DOHH2 (cell line): Measurements from ENCODE around the gene RGS7.

Experiments used
- H3F3A ChIP-seq: fragments of 200-600 bp; sonication (generic), shearing (Covaris generic); 2 replicates; pipeline ENCODE4 v1.6.0; 2016; ENCODE audit warnings: antibody characterized with exemption, mild to moderate bottlenecking; ENCODE audit not compliant: control insufficient read depth, insufficient read depth
- H3K27ac ChIP-seq: fragments of 200-600 bp; sonication (generic); 2 replicates; pipeline ENCODE4 v1.5.1; 2014; ENCODE audit warnings: low read depth, mild to moderate bottlenecking, low read length, moderate library complexity
- H3K27me3 ChIP-seq: fragments of 200-600 bp; sonication (generic); 2 replicates; pipeline ENCODE4 v1.6.1; 2014; ENCODE audit warnings: mild to moderate bottlenecking, low read length, mixed read lengths; ENCODE audit not compliant: control insufficient read depth
- H3K36me3 ChIP-seq: fragments of 200-600 bp; sonication (generic); 2 replicates; pipeline ENCODE4 v1.6.1; 2014; ENCODE audit warnings: mild to moderate bottlenecking, low read length, moderate library complexity, mixed read lengths; ENCODE audit not compliant: control insufficient read depth
- H3K4me1 ChIP-seq: fragments of 200-600 bp; sonication (generic); 2 replicates; pipeline ENCODE4 v1.6.1; 2014; ENCODE audit warnings: mild to moderate bottlenecking, low read length, mixed read lengths; ENCODE audit not compliant: control insufficient read depth
- H3K4me2 ChIP-seq: fragments of 200-600 bp; sonication (generic); 2 replicates; pipeline ENCODE4 v1.6.0; 2014; ENCODE audit warnings: mild to moderate bottlenecking, low read length, moderate library complexity
- H3K4me3 ChIP-seq: fragments of 200-600 bp; sonication (generic); 2 replicates; pipeline ENCODE4 v1.5.1; 2014; ENCODE audit warnings: mild to moderate bottlenecking, low read length, mixed read lengths
- H3K79me2 ChIP-seq: fragments of 200-600 bp; sonication (generic); 2 replicates; pipeline ENCODE4 v1.6.1; 2014; ENCODE audit warnings: mild to moderate bottlenecking, low read length, mixed read lengths; ENCODE audit not compliant: control insufficient read depth
- H3K9me2 ChIP-seq: fragments of 200-600 bp; sonication (generic); replicated peaks from 2 replicates; pipeline ENCODE4 v1.6.1; 2014; ENCODE audit warnings: mild to moderate bottlenecking, low read length, mixed read lengths; ENCODE audit not compliant: control insufficient read depth
- H3K9me3 ChIP-seq: fragments of 200-600 bp; sonication (generic); 2 replicates; pipeline ENCODE4 v1.6.1; 2014; ENCODE audit warnings: antibody characterized with exemption, low read length, mixed read lengths; ENCODE audit not compliant: control insufficient read depth, insufficient read depth
- H4K20me1 ChIP-seq: fragments of 200-600 bp; sonication (generic); 2 replicates; pipeline ENCODE4 v1.6.0; 2014; ENCODE audit warnings: low read depth, mild to moderate bottlenecking, antibody characterized with exemption, low read length, moderate library complexity; ENCODE audit not compliant: control insufficient read depth, insufficient read depth
- EZH2phosphoT487 ChIP-seq: fragments of 200-600 bp; sonication (generic); IDR thresholded peaks from 2 replicates; pipeline ENCODE4 v1.6.1; 2017; ENCODE audit warnings: borderline replicate concordance, mild to moderate bottlenecking, antibody characterized with exemption, low read length, moderate library complexity, mixed read lengths
- TF ChIP-seq, protein P1 (sequence below): fragments of 200-600 bp; sonication (generic); IDR thresholded peaks from one replicate; pipeline ENCODE4 v1.5.1; 2014; ENCODE audit warnings: antibody characterized with exemption, mild to moderate bottlenecking, low read depth, low read length; ENCODE audit not compliant: poor library complexity, severe bottlenecking

The RGS7 gene

GRCh38 chr1:241012708-241013340 lies 344.2 kb downstream of the RGS7 start:
- Histone ChIP-seq H3K79me2 (no peaks in the 10 kb centered on the region), H3K4me2 (no peak overlapping the region), H3K4me1 (no peaks in the 10 kb centered on the region), H4K20me1 (no peaks in the 10 kb centered on the region), H3K9me2 (no peaks in the 10 kb centered on the region), H3K9me3 (no peaks in the 10 kb centered on the region), H3F3A (no peaks in the 10 kb centered on the region), H3K4me3 (no peak overlapping the region), H3K27me3 (no peaks in the 10 kb centered on the region), H3K36me3 (no peaks in the 10 kb centered on the region), H3K27ac (no peak overlapping the region)
- no peak for TF ChIP-seq EZH2phosphoT487
- TF ChIP-seq, protein P1, sequence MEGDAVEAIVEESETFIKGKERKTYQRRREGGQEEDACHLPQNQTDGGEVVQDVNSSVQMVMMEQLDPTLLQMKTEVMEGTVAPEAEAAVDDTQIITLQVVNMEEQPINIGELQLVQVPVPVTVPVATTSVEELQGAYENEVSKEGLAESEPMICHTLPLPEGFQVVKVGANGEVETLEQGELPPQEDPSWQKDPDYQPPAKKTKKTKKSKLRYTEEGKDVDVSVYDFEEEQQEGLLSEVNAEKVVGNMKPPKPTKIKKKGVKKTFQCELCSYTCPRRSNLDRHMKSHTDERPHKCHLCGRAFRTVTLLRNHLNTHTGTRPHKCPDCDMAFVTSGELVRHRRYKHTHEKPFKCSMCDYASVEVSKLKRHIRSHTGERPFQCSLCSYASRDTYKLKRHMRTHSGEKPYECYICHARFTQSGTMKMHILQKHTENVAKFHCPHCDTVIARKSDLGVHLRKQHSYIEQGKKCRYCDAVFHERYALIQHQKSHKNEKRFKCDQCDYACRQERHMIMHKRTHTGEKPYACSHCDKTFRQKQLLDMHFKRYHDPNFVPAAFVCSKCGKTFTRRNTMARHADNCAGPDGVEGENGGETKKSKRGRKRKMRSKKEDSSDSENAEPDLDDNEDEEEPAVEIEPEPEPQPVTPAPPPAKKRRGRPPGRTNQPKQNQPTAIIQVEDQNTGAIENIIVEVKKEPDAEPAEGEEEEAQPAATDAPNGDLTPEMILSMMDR: no peak

DNA sequence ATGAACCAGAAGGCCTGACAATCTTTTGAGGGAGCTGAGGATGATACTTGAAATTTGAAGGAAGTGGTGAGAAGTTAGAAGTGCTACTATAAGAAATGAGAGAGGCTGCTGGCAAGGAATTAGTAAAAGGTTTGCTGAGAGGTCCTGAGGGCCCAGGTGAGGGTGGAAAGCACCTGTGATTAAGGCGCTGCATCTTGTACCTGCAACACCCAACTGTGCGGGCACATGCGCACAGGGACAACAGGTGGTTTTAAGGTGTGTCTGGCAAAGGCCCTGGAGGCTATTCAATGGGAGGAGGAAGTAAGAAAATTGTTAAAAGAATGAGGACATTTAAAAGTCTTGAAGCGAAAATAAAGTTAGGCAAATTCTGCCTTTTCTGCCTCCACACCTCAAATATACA lies 349.3 kb downstream of the RGS7 start:
- no peak overlapping the region for H3K4me2 ChIP-seq
- TF ChIP-seq, protein P1: no peak
- no peak for TF ChIP-seq EZH2phosphoT487

DNA sequence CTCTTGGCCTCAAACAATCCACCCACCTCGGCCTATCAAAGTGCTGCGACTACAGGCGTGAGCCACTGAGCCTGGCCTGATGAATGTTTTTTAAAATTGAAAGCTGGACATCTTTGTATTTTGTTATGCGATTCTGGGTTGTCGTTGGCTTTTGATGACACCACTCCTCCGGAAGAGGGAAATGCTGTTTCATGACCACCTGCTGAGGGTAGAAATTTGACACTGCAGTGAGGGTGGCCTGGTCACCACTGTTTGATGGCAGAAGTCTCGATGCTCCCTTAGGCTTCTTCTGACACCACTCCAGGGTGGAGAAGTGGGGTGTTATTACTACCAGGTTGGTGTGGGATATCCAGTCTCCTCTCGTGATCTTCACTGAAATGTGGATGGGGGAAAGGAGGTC lies 357.2 kb downstream of the RGS7 start:
- Histone ChIP-seq H3K79me2 (no peaks in the 10 kb centered on the region), H3K4me3 (no peak overlapping the region), H3K27ac (no peak overlapping the region), H3K4me2 (no peak overlapping the region), H3K27me3 (no peaks in the 10 kb centered on the region), H3K4me1 (no peaks in the 10 kb centered on the region), H4K20me1 (no peaks in the 10 kb centered on the region), H3K9me3 (no peaks in the 10 kb centered on the region), H3K36me3 (no peaks in the 10 kb centered on the region), H3F3A (no peaks in the 10 kb centered on the region), H3K9me2 (no peaks in the 10 kb centered on the region)
- TF ChIP-seq EZH2phosphoT487: no peak
- TF ChIP-seq, protein P1: no peak

More for the DNA sequence above, 349.3 kb downstream of the RGS7 start:
- H3K9me3 ChIP-seq: no peaks in the 10 kb centered on the region
- no peaks in the 10 kb centered on the region for H4K20me1 ChIP-seq
- no peaks in the 10 kb centered on the region for H3K9me2 ChIP-seq
- no peaks in the 10 kb centered on the region for H3K27me3 ChIP-seq
- H3K36me3 ChIP-seq: no peaks in the 10 kb centered on the region
- no peak overlapping the region for H3K27ac ChIP-seq
- H3F3A ChIP-seq: no peaks in the 10 kb centered on the region
- no peaks in the 10 kb centered on the region for H3K4me1 ChIP-seq
- H3K4me3 ChIP-seq: no peak overlapping the region
- H3K79me2 ChIP-seq: no peaks in the 10 kb centered on the region
